Sigmoid colon (tissue), 4 donors: ENCODE results near the gene SMCO3.

ENCODE experiments used
- CTCF ChIP-seq, 4 experiments: fragments of 450-650 bp in 3 of 4; fragments of 200-600 bp in 1 of 4; IDR thresholded peaks; one replicate each; pipeline ENCODE4 v1.5.1; 2016 to 2019; ENCODE audit warnings: antibody characterized with exemption in 4 of 4, mild to moderate bottlenecking in 3 of 4, moderate library complexity in 2 of 4
- EP300 ChIP-seq, 4 donors: sonication (generic); formaldehyde crosslinking; IDR thresholded peaks; one replicate each; pipeline ENCODE4 v1.6.1; 2017; ENCODE audit warnings: antibody characterized with exemption in 4 of 4
- POLR2A ChIP-seq, 2 donors: fragments of 450-650 bp; IDR thresholded peaks; one replicate each; pipeline ENCODE4 v1.6.1; 2016; ENCODE audit warnings: antibody characterized with exemption in 2 of 2, mild to moderate bottlenecking in 2 of 2, moderate library complexity in 2 of 2
- POLR2AphosphoS5 ChIP-seq, 4 donors: sonication (generic); formaldehyde crosslinking; IDR thresholded peaks; one replicate each; pipeline ENCODE4 v1.6.1; 2017; ENCODE audit warnings: antibody characterized with exemption in 4 of 4

DNA sequence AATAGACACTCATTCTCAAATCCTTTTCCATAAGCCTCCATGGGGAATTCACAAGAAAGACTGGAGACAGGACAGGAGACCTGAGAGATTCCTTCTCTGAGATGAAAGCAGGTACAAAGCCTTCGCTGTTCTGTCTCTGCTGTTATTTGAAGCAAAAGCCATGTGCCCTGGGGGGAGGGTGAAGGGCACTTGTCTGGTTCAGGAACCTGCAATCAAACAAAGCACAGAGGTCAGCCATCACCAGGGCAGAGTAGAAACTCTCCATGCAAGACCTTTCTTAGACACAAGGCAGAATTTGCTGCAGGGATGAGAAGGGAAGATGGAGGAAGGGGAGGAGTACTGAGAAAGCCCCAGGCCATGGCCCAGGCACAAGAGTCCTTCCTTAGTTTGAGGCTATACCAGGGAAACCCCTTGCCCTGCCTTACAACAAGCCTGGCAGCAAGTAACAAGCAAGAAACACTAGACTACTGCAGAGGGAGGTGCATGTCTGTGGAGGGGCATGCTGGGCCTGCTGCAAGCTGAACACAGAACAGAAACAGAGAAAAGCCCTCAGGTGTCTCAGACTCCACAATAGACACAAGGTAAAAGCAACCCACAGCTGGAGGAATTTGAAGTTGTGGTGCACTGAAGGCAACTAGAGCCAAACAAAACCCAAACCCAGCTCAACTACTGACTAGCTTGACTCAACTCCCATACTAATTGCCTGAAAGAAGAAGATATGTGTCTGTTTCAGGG, 37.1 kb upstream of the SMCO3 start:
- no peak for TF ChIP-seq CTCF (IDR thresholded peaks at IDR 0.05)
- no peak for TF ChIP-seq POLR2AphosphoS5 (IDR thresholded peaks at IDR 0.05)
- TF ChIP-seq POLR2A (IDR thresholded peaks at IDR 0.05): no peak
- no peak for TF ChIP-seq EP300 (IDR thresholded peaks at IDR 0.05)
